Measurements from ENCODE around the gene PPP1CC.

Gene PPP1CC

GRCh38 chr12:110721570-110721969 lies 21.1 kb downstream of the PPP1CC start:
- no peak for DNase-seq

DNA sequence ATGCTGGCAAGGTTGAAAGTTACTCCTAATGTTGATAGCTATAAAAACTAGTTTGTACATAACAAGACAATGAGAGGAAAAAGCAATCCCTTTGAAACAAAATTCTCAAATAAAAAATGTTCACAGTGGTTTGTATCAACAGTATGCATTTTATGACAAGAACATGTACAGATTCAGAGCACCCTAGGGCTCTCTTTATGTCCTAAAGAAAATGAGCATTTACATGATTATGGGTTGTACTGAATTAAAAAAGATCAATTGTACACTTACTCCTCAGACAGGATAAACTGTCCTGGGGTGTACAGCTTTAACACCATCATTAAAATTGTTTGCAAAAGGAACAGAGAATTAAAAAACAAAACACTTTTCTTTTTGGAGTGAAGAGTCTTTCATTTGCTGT lies 22.2 kb downstream of the PPP1CC start:
- DNase-seq, result no peak

GRCh38 chr12:110718222-110718908 lies 24.3 kb downstream of the PPP1CC start:
- no peak for DNase-seq

DNA sequence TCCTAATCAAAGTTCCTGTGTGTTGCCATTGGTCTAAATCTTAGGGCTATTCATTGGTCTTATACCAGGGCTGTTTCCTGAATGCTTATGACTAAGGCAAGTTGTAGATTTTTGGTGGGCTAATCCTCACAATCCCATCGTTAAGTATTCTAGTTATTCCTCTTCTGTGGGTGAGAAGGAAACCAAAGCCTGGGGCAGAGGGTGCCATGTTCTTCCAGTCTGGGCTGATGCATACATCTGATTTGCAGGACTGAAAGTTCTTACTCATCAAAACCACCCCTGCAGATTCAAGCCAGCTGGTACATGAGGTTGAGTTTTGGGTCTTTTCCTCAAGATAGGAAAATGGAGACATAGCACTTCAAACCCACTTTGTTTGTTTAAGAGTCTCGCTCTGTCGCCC lies 25.7 kb downstream of the PPP1CC start:
- no peak for DNase-seq

DNA sequence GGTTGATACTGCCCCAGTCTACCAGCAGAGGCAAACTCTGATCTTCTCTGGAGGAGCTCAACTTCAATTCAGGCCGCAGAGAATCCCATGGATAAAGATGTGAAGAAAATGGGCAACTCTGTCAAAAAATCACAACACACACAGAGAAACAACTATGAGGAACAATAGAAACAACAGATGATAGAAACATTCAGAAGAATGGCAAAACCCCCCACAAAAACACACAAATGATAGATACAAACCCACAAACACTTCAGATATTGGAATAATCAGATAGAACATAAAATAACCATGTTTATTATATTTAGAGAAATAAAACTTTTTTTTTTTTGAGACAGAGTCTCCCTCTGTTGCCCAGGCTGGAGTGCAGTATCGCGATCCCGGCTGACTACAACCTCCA lies 33.8 kb downstream of the PPP1CC start:
- DNase-seq, result no peak

DNA sequence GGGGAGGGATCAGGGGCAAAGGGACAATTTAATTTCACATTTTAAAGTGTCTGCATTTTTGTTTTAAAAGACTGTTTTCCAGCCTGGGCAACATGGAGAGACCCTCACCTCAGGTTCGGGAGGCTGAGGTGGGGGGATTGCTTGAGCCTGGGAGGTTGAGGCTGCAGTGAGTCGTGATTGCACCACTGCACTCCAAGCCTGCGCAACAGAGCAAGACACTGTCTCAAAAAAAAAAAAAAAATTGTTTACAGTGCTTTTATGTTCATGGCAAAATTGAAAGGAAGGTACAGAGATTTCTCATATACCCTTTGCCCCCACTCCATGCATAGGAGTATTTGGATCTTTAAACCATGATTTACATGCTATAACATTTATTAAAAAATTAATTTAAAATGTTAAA lies 37.4 kb downstream of the PPP1CC start:
- DNase-seq, result no peak

GRCh38 chr12:110704750-110705149 lies 37.9 kb downstream of the PPP1CC start:
- no peak for DNase-seq

- DNase-seq, result no peak
These were observed 38.5 kb downstream of the PPP1CC start for GRCh38 chr12:110704231-110704630.

DNA sequence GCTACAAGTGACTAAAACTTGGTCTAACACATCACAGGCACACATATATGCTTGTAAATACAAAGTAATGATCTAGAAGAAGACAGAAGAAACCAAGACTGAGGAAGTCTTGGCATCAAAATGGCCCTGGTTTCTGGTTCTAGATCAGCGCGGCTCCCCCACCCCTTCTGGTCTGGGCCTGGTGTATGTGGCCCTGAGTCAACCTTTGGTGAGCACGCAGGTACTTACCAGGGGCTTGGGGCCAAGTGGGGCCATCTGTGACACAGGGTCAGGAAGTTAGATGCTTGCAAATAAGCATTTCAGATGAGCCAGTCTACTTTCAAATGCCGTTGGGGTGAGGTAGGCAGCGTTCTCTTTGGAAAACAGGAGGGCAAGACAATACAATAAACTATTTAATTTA lies 40.6 kb downstream of the PPP1CC start:
- DNase-seq, result no peak

GRCh38 chr12:110699591-110700445 lies 42.9 kb downstream of the PPP1CC start:
- DNase-seq, result no peak

GRCh38 chr12:110698171-110698902 lies 44.4 kb downstream of the PPP1CC start:
- DNase-seq, result peak; percentile 12

DNA sequence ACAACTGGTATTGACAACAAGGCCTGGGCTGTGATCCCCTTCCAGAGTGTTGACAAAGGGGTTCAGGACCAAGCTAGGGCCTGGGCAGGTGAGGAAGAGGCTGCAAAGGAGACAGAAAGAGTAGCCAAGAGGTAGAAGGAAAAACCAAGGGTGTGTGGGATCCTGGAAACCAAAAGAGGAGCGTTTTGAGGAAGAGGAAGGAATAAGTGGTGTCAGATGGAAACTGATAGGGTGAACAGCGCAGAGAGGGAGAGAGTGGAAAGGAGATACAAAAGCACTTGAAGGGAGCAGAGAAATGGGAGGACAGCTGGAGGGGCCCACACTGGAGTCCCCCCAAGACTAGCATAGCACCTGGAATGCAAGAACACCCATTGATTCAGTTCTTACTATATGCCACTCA lies 45.5 kb downstream of the PPP1CC start:
- no peak for DNase-seq

- DNase-seq, result no peak
These were observed 46.4 kb downstream of the PPP1CC start for GRCh38 chr12:110696283-110696682.

DNA sequence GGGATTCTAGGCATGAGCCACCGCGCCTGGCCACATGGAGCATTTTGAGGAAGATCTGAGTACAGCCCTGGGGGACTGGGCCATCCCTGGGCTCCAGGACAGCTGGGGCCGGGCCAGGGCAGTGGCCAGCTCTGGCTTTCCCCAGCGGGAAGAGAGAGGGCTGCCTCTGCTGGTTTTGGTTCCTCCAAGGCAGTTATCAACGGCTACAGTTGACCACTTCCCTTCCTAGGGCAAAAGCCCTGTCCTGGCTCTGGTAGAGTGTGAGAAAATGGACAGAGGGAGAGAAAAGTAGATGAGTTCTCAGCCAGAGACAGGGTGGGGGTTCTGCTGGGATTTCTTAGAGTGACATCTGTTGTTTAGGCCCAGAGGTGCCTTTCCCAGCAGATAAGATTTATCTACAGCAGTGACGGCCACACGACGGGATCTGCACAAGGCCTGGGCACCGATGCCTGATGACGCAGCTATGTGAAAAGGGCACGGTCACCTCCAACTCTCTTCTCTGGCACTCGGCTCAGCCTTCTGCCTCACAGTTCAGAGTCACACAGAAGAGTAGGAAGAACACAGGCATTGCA lies 48.3 kb downstream of the PPP1CC start:
- no peak for DNase-seq

DNA sequence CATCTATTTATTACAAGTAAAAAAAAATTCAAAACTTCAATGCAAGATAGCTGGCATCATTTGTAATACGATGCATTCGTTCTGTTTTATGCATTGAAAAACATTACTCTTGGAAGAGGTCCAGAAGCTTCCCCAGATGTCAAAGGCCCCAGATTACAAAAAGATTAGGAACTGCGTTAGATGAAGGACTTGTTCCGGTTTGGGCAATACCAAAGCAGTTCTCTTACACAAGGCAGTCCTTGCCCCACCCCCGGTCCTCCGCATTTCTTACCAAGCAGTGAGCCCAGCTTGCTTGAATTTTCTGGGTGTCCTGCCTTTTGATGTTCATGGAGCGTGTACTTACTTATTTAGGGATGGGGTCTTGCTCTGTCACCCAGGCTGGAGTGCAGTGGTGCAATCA lies 49.0 kb downstream of the PPP1CC start:
- no peak for DNase-seq

- no peak for DNase-seq
These were observed 52.6 kb downstream of the PPP1CC start for GRCh38 chr12:110690127-110690430.

GRCh38 chr12:110689281-110690126 lies 53.2 kb downstream of the PPP1CC start:
- DNase-seq, result no peak

DNA sequence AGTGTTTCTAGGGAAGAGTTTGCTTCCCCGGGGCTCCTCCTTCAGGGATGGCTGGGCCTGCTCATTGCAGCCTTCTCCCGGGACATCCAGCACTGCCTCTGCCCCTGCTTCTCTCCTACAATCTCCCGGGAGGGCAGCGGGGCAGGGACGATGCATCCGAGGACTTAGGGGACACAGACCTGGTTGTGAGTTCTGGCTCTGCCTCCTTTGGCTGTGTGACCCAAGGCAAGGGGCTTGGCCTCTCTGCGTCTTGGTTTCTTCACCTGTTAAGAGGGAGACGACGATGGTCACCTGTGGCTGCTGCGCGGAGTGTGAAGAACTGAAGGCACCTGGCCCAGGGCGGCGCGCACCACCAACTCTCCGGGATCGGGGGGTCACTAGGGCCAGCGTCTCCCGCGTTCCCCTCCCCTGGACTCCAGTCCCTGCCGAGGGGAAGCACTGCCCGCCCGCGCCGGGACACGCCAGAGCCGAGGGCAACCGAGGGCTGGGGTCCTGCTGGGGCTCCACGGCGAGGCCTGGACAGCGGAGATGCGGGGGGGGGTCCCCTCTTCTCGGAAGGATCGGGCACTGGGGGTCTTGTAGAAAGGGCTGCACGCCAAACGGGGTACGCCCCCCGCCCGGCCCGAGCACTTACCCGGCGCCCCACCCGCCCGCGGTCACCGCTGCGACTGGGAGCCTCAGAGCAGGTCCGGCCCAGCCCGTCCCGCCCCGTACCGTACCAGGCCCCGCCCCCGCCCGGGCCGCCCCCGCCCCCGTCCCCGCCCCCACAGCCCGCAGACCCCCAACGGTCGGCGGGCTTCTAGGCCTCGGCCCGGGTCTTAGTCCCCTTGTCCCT lies 54.0 kb downstream of the PPP1CC start, which contains the start of gene HVCN1:
Gene HVCN1 (minus strand): TSS at position 670 of the 835 bp plus-strand sequence. CDS start 5,870 bp downstream, outside the sequence.
- DNase-seq, result no peak

DNA sequence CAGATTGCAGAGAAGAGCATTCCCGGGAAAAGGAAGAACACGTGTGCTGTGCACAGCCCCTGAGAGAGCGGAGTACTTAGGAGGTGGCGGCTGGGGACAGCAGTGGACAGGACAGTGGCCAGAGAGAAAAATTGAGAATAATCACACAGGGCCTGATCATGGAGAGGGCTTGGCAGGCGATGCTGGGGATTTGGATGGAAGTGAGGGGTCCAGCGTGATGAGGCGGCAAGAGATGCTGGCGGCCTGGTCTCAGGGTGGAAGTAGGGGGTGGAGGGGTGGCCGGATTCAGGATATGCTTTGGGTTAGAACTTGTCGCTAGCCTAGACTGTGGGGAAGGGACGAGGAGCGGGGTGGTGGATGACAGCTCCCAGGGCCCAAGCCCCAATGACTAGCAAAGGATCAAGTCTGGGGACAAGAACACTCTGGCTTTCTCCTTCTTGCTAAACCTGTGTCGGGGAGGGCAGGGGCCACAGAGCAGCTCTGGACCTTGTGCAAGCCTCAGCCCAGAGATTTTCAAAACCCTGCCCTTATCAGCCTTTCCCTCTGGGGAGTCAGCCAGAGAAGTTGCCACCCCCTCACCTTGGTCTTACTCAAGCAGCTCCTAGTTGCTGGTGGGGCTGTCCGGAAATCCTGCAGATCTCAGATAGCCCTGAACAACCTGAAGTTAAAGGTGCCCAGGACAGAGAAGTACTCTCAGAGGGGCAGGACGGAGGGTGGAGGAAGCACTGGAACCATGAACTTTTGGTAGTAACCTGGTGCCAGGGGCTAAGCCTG lies 55.1 kb downstream of the PPP1CC start:
- no peak for DNase-seq

DNA sequence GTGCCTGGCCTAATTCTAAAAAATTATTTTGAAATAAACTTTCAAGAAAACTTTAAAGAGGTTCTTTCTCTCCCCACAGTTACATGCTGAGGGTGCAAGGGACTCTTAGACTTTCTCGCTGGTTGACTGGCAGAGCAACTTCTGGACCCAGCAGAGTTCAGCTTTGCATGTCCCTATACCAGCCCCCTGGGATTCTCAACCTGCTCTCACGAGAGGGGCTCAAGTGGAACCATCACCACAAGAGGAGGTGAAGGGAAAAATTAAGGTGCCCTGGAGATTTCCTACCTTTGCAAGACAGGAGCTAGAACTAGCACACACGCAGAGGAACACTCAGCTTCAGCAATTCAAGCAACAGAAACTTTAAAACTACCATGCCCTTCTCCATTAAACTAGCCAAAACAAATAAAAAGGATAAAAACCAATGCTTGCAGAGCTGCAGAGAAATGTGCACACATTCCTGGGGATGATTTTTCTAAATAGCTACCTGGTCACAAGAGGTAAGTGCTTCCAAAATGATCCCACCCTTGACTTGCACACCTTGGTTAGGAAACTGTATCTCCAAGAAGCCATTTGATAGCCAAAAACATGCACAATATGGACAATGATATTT lies 56.3 kb downstream of the PPP1CC start:
- DNase-seq, result no peak
